OCI-LY1 (cell line): ENCODE measurements around the gene OXCT2.

Experiments
- CTCF ChIP-seq: fragments of 200-600 bp; sonication (generic), shearing (Covaris generic); IDR thresholded peaks from 2 replicates; pipeline ENCODE4 v1.5.1; 2017; ENCODE audit warnings: mild to moderate bottlenecking, antibody characterized with exemption, low read length, moderate library complexity, mixed read lengths
- EZH2 ChIP-seq: fragments of 200-600 bp; sonication (generic), shearing (Covaris generic); IDR thresholded peaks from 2 replicates; pipeline ENCODE4 v1.8.0; 2017; ENCODE audit warnings: borderline replicate concordance, mixed run types, mild to moderate bottlenecking, antibody characterized with exemption, low read length, moderate library complexity, mixed read lengths

GRCh38 chr1:39761557-39762260 is 9.4 kb downstream of the OXCT2 start:
- TF ChIP-seq CTCF (no peak), EZH2 (no peak)
